Activated CD4-positive, alpha-beta T cell treated with anti-CD3 and anti-CD28 coated beads for 36 hours (primary cell): ENCODE measurements around the gene FOXL3. TPM values are rescaled to one million over a fixed set of nuclear protein-coding genes. Genes with fewer than 3 reads are reported as not detected.
"Not testable (repeated sequence)": the region's sequence is repeated elsewhere in the genome, so short reads cannot be mapped to it uniquely, and the experiment has no call there.

ENCODE experiments used
- ATAC-seq: fragments of 200-7000 bp; cut with Tn5 transposase; one replicate; pipeline ENCODE4 v1.10.0; 2021; ENCODE audit warnings: mild to moderate bottlenecking, moderate library complexity
- CTCF ChIA-PET: fragments of 350-600 bp; sonication (Branson Sonifier 250); formaldehyde crosslinking; loops from one replicate; lab custom pipeline; 2021; ENCODE audit warnings: antibody characterized with exemption; lab: Charles Lee
- POLR2A ChIA-PET: fragments of 350-600 bp; sonication (Branson Sonifier 250); formaldehyde crosslinking; loops from one replicate; lab custom pipeline; 2021; ENCODE audit warnings: antibody characterized with exemption, inconsistent platforms; lab: Charles Lee
- DNase-seq: peaks from one replicate; pipeline ENCODE4 v3.0.0-alpha.2; 2020
- H3K27ac Mint-ChIP-seq: one replicate; pipeline ENCODE4 v1.8.0; 2021; ENCODE audit warnings: mixed read lengths
- H3K27me3 Mint-ChIP-seq: one replicate; pipeline ENCODE4 v1.8.0; 2021; ENCODE audit warnings: mixed read lengths
- H3K36me3 Mint-ChIP-seq: one replicate; pipeline ENCODE4 v1.8.0; 2021; ENCODE audit warnings: low read depth, mixed read lengths
- H3K4me1 Mint-ChIP-seq: one replicate; pipeline ENCODE4 v1.8.0; 2021; ENCODE audit warnings: mixed read lengths
- H3K4me3 Mint-ChIP-seq: one replicate; pipeline ENCODE4 v1.8.0; 2021; ENCODE audit warnings: mild to moderate bottlenecking, moderate library complexity, mixed read lengths
- H3K9me3 Mint-ChIP-seq: one replicate; pipeline ENCODE4 v1.8.0; 2021; ENCODE audit warnings: low read depth, mixed read lengths
- intact Hi-C, 2 experiments: fragments of 100-400 bp; cut with DNase I in 1 of 2; cut with micrococcal nuclease in 1 of 2; formaldehyde crosslinking; loops; one replicate each; pipeline versions ENCODE4 v1.14.2 to v1.15.1; 2022 to 2024; cut with DNase I, micrococcal nuclease
- total RNA-seq, 2 experiments: library from RNA; stranded (reverse); gene quantifications; one replicate each; pipeline ENCODE4 v1.2.3, GENCODE V29; 2021

The FOXL3 gene
- total RNA-seq, result not detected

DNA sequence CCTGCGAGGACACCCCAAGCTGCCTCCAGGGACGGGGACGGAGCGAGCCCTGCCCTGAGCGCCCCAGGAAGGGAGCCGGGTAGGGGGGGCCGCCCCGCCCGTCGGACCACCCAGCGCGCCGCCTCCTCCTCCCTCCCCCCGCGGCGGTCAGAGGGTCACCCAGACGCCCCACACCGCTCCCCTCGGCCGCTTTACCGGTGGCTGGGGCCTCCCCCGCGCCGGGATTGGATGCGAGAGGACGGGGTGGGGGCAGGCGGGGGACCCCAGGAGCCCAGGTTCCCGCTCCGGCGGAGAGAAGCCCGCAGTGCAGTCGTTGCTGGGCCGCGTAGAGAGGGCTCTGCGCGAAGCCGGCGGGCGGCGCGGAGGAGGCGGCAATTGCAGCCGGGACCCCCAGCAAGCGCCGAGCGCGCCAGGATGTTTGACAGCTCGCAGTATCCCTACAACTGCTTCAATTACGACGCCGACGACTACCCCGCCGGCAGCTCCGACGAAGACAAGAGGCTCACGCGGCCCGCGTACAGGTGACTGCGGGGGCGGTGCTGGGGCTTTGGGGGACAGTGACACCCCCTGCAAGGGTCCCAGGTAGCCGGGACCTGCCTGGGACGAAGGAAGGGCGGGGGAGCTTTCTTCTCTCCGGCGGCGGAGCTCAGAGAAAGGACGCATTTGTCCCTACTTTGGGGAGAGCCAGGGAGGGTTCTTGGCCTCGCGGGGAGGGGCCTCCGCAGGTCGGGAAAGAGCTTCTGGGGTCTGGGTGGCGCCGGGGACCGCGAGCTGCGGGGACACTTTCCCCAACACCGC, at the start of gene FOXL3:
Gene FOXL3 (plus strand): TSS at position 415 of the 798 bp plus-strand sequence. CDS start 0 bp downstream, at position 415.
- DNase-seq (no peak), ATAC-seq (no peak)
- intact Hi-C loops, result no loop called here
- CTCF ChIA-PET, result no interaction called here
- H3K4me3 Mint-ChIP-seq, result no peak within 1 kb of the TSS
- no peaks in the 10 kb centered on the region for H3K36me3 Mint-ChIP-seq
- POLR2A ChIA-PET, result interaction anchor here (0.6 kb wide), 1 partner anchor 56 kb away, joined by 3 read pairs; no protein-coding TSS in a partner anchor
- no peaks in the 10 kb centered on the region for H3K4me1 Mint-ChIP-seq
- no peaks in the 10 kb centered on the region for H3K9me3 Mint-ChIP-seq
- peaks cover 27% of the 10 kb centered on the region for H3K27me3 Mint-ChIP-seq
- no peak within 1 kb of the TSS for H3K27ac Mint-ChIP-seq

DNA sequence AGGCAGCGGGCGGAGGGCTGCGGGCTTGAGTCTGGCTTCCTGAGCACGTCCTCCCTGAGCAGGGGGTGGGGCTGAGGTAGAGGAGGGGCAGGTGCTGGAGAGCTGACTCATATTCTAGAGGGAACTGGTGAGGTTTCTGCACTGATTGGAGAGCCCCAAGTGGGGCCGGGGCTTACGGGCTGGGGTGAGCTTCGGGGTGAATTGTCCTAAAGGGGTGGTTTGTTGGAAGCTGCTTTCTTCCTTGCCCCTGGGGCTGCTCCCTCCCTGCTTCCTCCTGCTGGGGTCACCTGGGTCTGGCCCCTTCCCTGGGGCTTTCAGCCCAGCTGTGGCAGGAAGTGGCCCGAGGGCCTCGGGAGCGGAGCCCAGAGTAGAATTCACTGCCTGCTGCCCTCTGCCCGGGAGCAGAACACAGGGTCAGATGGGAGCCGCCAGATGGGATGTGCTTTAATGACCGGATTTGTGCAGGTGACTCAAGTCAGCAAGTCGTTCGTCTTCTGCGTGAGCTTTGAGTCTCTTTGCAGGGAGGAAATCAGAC, 49.0 kb upstream of the FOXL3 start:
- ATAC-seq (peak; percentile 94), DNase-seq (peak; percentile 65)
- ChIA-PET POLR2A (interaction anchor here (0.6 kb wide), 1 partner anchor 194 kb away, joined by 4 read pairs; no protein-coding TSS in a partner anchor), CTCF (no interaction called here)
- H3K36me3 Mint-ChIP-seq, result no peaks in the 10 kb centered on the region
- H3K9me3 Mint-ChIP-seq, result no peaks in the 10 kb centered on the region
- no peak overlapping the region for H3K27ac Mint-ChIP-seq
- intact Hi-C loops, result no loop called here
- no peaks in the 10 kb centered on the region for H3K4me1 Mint-ChIP-seq
- no peak overlapping the region for H3K4me3 Mint-ChIP-seq
- no peaks in the 10 kb centered on the region for H3K27me3 Mint-ChIP-seq

DNA sequence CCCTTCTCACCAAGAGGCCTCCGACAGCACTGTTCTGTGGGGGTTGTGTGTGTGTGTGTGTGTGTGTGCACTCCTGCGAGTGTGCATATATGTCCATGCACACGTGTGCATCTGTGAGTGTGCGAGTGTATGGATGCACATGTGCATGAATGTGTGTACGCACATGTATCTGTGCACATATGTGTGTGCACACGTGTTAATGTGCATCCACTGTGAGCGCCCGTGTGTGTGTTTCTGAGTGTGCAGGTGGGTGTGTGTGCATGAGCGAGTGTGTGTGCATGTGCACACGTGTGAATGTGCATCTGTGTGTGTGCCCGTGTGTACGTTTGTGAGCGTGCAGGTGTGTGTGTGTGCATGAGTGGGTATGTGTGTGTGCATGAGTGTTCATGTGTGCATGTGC, 48.5 kb upstream of the FOXL3 start:
- Mint-ChIP-seq H3K4me1 (no peaks in the 10 kb centered on the region), H3K36me3 (no peaks in the 10 kb centered on the region), H3K9me3 (no peaks in the 10 kb centered on the region), H3K4me3 (no peak overlapping the region), H3K27ac (no peak overlapping the region), H3K27me3 (no peaks in the 10 kb centered on the region)
- intact Hi-C loops, result no loop called here
- no peak for DNase-seq
- ATAC-seq, result no peak
- ChIA-PET POLR2A (no interaction called here), CTCF (no interaction called here)

DNA sequence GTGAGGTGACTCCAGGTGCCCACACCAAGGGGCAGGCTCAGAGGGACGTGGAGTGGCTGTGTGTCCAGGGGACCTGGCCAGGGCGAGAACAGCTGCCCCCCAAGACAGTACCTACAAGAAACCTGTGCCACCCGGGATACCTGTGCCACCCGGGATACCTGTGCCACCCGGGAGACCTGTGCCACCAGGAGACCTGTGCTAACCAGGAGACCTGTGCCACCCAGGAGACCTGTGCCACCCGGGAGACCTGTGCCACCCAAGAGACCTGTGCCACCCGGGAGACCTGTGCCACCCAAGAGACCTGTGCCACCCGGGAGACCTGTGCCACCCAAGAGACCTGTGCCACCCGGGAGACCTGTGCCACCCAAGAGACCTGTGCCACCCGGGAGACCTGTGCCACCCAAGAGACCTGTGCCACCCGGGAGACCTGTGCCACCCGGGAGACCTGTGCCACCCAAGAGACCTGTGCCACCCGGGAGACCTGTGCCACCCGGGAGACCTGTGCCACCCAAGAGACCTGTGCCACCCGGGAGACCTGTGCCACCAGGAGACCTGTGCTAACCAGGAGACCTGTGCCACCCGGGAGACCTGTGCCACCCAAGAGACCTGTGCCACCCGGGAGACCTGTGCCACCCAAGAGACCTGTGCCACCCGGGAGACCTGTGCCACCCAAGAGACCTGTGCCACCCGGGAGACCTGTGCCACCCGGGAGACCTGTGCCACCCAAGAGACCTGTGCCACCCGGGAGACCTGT, 47.0 kb upstream of the FOXL3 start:
- H3K27me3 Mint-ChIP-seq, CTCF ChIA-PET, DNase-seq, H3K9me3 Mint-ChIP-seq, H3K27ac Mint-ChIP-seq, ATAC-seq, H3K4me3 Mint-ChIP-seq, intact Hi-C loops, H3K36me3 Mint-ChIP-seq, H3K4me1 Mint-ChIP-seq, POLR2A ChIA-PET: not testable (repeated sequence)

DNA sequence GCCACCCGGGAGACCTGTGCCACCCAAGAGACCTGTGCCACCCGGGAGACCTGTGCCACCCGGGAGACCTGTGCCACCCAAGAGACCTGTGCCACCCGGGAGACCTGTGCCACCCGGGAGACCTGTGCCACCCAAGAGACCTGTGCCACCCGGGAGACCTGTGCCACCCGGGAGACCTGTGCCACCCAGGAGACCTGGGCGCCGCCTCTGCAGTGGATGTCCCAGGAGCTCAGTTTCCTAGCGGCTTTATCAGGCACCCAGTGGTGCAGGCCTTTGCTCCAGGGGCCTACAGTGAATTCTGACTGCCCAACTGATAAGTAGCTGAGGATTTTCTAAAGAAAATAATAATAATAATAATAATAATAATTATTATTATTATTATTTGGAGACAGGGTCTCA, 46.4 kb upstream of the FOXL3 start:
- H3K4me1 Mint-ChIP-seq, H3K36me3 Mint-ChIP-seq, CTCF ChIA-PET, H3K27ac Mint-ChIP-seq, intact Hi-C loops, DNase-seq, H3K27me3 Mint-ChIP-seq, H3K4me3 Mint-ChIP-seq, H3K9me3 Mint-ChIP-seq, ATAC-seq, POLR2A ChIA-PET: not testable (repeated sequence)

DNA sequence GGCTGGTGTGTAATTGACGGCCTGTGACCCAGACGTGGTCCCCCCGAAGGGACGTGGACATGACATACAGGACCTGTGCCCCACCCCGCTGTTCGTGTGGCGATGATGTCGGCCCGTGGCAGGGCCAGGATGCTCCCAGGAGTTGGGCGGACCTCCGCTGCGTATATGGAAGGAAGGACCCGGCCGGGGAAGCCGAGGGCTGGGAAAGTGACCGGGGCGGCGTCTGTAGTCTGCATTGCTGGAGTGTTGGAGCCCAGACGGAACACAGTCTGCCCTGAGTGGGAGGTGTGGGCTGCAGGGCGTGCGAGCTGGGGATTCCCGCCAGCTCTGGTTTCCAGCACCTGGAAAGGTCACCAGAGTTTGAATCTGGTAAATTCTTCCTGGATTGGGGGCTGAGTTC, 45.0 kb upstream of the FOXL3 start:
- DNase-seq (no peak), ATAC-seq (no peak)
- ChIA-PET POLR2A (no interaction called here), CTCF (no interaction called here)
- H3K4me3 Mint-ChIP-seq, result no peak overlapping the region
- intact Hi-C loops, result no loop called here
- H3K36me3 Mint-ChIP-seq, result no peaks in the 10 kb centered on the region
- H3K9me3 Mint-ChIP-seq, result no peaks in the 10 kb centered on the region
- no peaks in the 10 kb centered on the region for H3K4me1 Mint-ChIP-seq
- no peak overlapping the region for H3K27ac Mint-ChIP-seq
- H3K27me3 Mint-ChIP-seq, result no peaks in the 10 kb centered on the region

DNA sequence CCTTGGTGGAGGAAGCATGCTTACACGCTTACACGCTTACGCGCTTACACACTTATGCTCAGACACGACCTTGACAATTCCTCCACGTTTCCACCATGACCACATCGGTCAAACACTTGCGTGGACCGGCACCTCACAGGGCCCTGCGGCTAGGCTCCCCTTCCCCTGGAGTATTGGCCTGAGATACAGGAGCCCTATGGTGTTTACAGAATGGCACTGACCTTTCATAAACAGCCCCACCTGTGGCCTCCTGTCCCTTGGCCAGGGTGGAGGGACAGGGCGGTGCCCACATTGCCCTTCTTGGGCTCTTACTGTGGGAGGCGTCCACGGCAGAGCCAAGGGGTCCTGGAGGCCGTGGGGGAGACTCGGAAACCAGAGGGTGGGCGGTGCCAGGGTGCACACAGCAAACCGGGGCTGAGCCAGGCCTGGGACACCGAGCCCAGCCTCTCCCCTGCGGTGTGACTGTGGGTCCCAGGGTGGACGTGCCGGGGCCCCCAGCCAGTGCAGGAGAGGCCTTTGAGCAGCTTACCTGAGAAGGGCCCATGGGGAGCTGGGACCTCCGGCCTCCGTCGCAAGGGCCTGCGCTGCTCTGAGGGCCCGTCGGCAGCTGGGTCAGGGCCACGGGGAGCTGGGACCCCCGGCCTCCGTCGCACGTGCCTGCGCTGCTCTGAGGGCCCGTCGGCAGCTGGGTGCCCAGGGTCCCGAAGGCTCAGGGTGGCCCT, 44.2 kb upstream of the FOXL3 start:
- Mint-ChIP-seq H3K4me1 (no peaks in the 10 kb centered on the region), H3K27me3 (no peaks in the 10 kb centered on the region), H3K4me3 (no peak overlapping the region), H3K36me3 (no peaks in the 10 kb centered on the region), H3K27ac (no peak overlapping the region), H3K9me3 (no peaks in the 10 kb centered on the region)
- no peak for DNase-seq
- ChIA-PET POLR2A (no interaction called here), CTCF (no interaction called here)
- intact Hi-C loops, result no loop called here
- no peak for ATAC-seq

DNA sequence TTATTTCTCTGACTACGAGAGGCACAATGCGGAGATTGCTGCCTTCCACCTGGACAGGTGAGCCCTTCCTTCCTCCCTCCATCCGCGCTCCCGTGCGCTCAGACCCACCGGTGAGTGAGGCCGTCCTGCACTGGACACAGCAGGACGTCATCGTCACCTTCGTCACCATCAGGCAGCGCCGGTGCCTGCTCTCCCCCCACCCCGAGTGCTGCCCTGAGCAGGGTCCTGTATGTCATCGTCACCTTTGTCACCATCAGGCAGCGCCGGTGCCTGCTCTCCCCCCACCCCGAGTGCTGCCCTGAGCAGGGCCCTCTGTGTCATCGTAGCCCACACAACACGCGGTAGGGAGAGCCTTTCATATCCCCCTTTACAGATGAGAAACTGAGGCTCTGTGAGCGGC, 43.5 kb upstream of the FOXL3 start:
- DNase-seq (no peak), ATAC-seq (no peak)
- no peak overlapping the region for H3K27ac Mint-ChIP-seq
- no peaks in the 10 kb centered on the region for H3K36me3 Mint-ChIP-seq
- intact Hi-C loops, result no loop called here
- H3K4me1 Mint-ChIP-seq, result no peaks in the 10 kb centered on the region
- ChIA-PET POLR2A (no interaction called here), CTCF (no interaction called here)
- H3K4me3 Mint-ChIP-seq, result no peak overlapping the region
- H3K9me3 Mint-ChIP-seq, result no peaks in the 10 kb centered on the region
- H3K27me3 Mint-ChIP-seq, result no peaks in the 10 kb centered on the region

DNA sequence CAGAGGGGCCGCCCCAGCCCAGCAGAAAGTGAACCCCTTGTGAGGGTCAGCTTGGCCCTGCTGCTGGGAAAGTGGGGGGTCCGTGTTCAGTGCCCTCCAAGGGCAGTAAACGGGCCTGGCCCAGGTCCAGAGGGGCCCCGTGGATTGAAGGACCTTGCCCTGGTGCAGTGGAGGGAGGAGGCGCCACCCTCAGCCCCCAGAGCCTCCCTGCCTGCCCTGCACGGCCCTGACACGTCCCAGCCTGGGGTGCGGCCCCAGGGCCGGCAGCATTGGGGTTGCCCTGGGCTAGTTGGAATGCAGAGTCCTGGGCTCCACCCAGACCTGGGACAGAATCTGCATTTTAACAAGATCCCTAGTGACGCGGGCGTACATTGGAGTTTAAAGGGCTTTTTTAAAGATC, 42.8 kb upstream of the FOXL3 start:
- CTCF ChIA-PET, result no interaction called here
- Mint-ChIP-seq H3K4me1 (no peaks in the 10 kb centered on the region), H3K9me3 (no peaks in the 10 kb centered on the region), H3K27ac (no peak overlapping the region), H3K36me3 (no peaks in the 10 kb centered on the region), H3K27me3 (no peaks in the 10 kb centered on the region), H3K4me3 (no peak overlapping the region)
- intact Hi-C loops, result no loop called here
- POLR2A ChIA-PET, result no interaction called here
- ATAC-seq, result no peak
- no peak for DNase-seq

DNA sequence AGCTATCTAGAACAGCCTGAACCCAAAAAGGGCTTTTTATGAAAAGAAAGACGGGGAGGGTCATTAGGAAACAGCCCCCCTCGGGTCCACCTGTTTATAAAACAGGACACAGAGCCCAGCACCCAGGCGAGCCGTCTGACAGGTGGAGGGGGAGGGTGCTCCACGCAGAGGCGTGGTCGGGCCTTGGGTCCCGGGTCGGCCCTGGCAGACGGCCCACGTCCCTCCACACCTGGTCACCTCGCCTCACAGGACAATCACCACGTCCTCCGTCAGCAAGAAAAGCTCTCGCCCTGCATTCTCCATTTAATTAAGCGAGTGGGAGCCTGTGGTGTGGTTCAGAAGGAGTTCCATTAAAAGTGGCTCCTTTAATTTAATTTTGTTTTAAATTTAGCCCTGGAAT, 42.3 kb upstream of the FOXL3 start:
- no peak for ATAC-seq
- ChIA-PET POLR2A (no interaction called here), CTCF (no interaction called here)
- Mint-ChIP-seq H3K36me3 (no peaks in the 10 kb centered on the region), H3K4me3 (no peak overlapping the region), H3K27me3 (no peaks in the 10 kb centered on the region), H3K9me3 (no peaks in the 10 kb centered on the region), H3K27ac (no peak overlapping the region), H3K4me1 (no peaks in the 10 kb centered on the region)
- DNase-seq, result no peak
- intact Hi-C loops, result no loop called here

DNA sequence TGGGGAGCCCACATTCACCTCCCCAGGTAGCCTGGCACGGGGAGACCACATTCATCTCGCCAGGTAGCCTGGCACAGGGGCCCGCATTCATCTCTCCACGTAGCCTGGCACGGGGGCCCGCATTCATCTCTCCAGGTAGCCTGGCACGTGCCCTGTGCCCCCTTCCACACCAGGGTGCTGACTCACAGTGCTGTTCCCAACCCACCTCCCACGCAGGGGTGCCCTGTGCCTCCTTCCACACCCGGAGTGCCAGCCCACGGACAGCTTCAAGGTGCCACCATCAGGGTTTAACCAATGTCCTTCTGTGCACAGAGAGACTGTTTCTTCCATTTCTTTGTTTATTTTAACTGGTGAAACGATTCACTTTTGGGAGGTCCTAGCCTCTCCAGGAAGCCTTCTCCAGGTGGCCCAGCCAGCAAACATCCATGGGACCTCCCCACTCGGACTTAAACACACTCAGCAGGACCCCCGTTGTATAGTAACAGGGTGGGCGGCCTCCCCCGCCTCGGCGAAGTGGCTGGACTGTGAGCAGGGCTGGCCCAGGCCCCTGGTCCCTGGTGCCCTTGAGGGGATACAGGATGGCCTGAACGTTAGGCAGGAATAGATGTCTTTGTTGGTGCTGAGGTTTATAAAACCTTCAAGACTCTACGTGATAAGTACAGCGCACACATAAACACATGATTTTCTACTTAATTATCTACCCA, 41.1 kb upstream of the FOXL3 start:
- intact Hi-C loops, result no loop called here
- H3K9me3 Mint-ChIP-seq, result no peaks in the 10 kb centered on the region
- H3K27ac Mint-ChIP-seq, result no peak overlapping the region

More for the DNA sequence above, 41.1 kb upstream of the FOXL3 start:
- Mint-ChIP-seq H3K27me3 (no peaks in the 10 kb centered on the region), H3K4me3 (no peak overlapping the region), H3K36me3 (no peaks in the 10 kb centered on the region), H3K4me1 (no peaks in the 10 kb centered on the region)
- DNase-seq (no peak), ATAC-seq (no peak)
- POLR2A ChIA-PET, result no interaction called here
- CTCF ChIA-PET, result no interaction called here
